HCT116 (cell line): ENCODE data around the gene DCDC2.

ENCODE experiments used
- ATF3 ChIP-seq: IDR thresholded peaks from 2 replicates; pipeline ENCODE4 v1.6.1; 2012
- CEBPB ChIP-seq: IDR thresholded peaks from 2 replicates; pipeline ENCODE4 v1.6.1; 2012; ENCODE audit warnings: low read depth
- CTCF ChIP-seq, 3 experiments: fragments of 200-600 bp in 1 of 3; sonication (generic) in 1 of 3; IDR thresholded peaks in 2 of 3; conservative IDR thresholded peaks in 1 of 3; 2 replicates each; pipeline ENCODE4 v1.5.1; 2012 to 2017; ENCODE audit warnings: low read depth in 2 of 3, low read length in 2 of 3, antibody characterized with exemption in 1 of 3, borderline replicate concordance in 1 of 3, control low read depth in 1 of 3, mild to moderate bottlenecking in 1 of 3, mixed read lengths in 1 of 3, mixed run types in 1 of 3, moderate library complexity in 1 of 3; ENCODE audit not compliant: insufficient read depth in 1 of 3
- EGR1 ChIP-seq: IDR thresholded peaks from 2 replicates; pipeline ENCODE4 v1.6.1; 2012; ENCODE audit warnings: low read depth
- ELF1 ChIP-seq: IDR thresholded peaks from 2 replicates; pipeline ENCODE4 v1.6.1; 2012; ENCODE audit warnings: low read depth, borderline replicate concordance
- EZH2 ChIP-seq: fragments of 200-600 bp; sonication (generic); IDR thresholded peaks from 2 replicates; pipeline ENCODE4 v1.6.1; 2017; ENCODE audit warnings: antibody characterized with exemption, mixed run types
- EZH2phosphoT487 ChIP-seq: fragments of 200-600 bp; IDR thresholded peaks from 2 replicates; pipeline ENCODE4 v1.6.1; 2018; ENCODE audit warnings: antibody characterized with exemption, borderline replicate concordance
- MAX ChIP-seq: IDR thresholded peaks from 2 replicates; pipeline ENCODE4 v1.6.1; 2012
- POLR2A ChIP-seq: IDR thresholded peaks from 2 replicates; pipeline ENCODE4 v1.7.0; 2011; ENCODE audit warnings: borderline replicate concordance; ENCODE audit not compliant: insufficient read depth, insufficient read length; ENCODE audit errors: extremely low read depth
- POLR2AphosphoS5 ChIP-seq: IDR thresholded peaks from 2 replicates; pipeline ENCODE4 v1.6.1; 2011; ENCODE audit warnings: mild to moderate bottlenecking, low read depth, low read length, moderate library complexity
- ZBTB33 ChIP-seq: IDR thresholded peaks from 2 replicates; pipeline ENCODE4 v1.6.1; 2011; ENCODE audit warnings: mild to moderate bottlenecking, low read length, moderate library complexity; ENCODE audit not compliant: insufficient replicate concordance; ENCODE audit errors: extremely low read depth

GRCh38 chr6:24401458-24401857 lies 43.6 kb upstream of the DCDC2 start:
- no peak for TF ChIP-seq CTCF (IDR thresholded peaks at IDR 0.05 in 2 of 3, conservative IDR thresholded peaks at IDR 0.05 in 1 of 3; ENCODE audit: borderline replicate concordance in 1 of 3, insufficient read depth in 1 of 3, low read depth in 2 of 3, low read length in 2 of 3)
- no peak for TF ChIP-seq EZH2phosphoT487
- no peak for TF ChIP-seq ATF3
- TF ChIP-seq ELF1 = no peak
- no peak for TF ChIP-seq CEBPB
- no peak for TF ChIP-seq POLR2AphosphoS5
- TF ChIP-seq ZBTB33 = no peak
- no peak for TF ChIP-seq POLR2A
- no peak for TF ChIP-seq EZH2
- no peak for TF ChIP-seq MAX
- TF ChIP-seq EGR1 = no peak
